CD4-positive, CD25-positive, alpha-beta regulatory T cell (primary cell): ENCODE measurements around the gene HAPLN2. TPM values are rescaled to one million over a fixed set of nuclear protein-coding genes. Genes with fewer than 3 reads are reported as not detected.
"Not testable (repeated sequence)": the region's sequence is repeated elsewhere in the genome, so short reads cannot be mapped to it uniquely, and the experiment has no call there.

Experiments used
- ATAC-seq, 2 donors: fragments of 150-1000 bp; cut with Tn5 transposase; one replicate each; pipeline ENCODE4 v1.10.0; 2021; ENCODE audit warnings: low read depth in 2 of 2, moderate number of reproducible peaks in 2 of 2, moderate library complexity in 1 of 2
- DNase-seq, 3 donors: peaks; one replicate each; pipeline versions ENCODE4 v3.0.0 to v3.0.0-alpha.2; 2012 to 2022; ENCODE audit warnings: mixed read lengths in 1 of 3
- H3K27ac ChIP-seq: one replicate; pipeline ENCODE4 v1.7.0; 2013; ENCODE audit warnings: mild to moderate bottlenecking, low read length; ENCODE audit not compliant: insufficient read depth, poor library complexity, severe bottlenecking
- H3K27me3 ChIP-seq: one replicate; pipeline ENCODE4 v1.7.0; 2013; ENCODE audit warnings: low read length; ENCODE audit not compliant: control insufficient read depth, insufficient read depth
- H3K36me3 ChIP-seq: one replicate; pipeline ENCODE4 v1.7.0; 2013; ENCODE audit warnings: mild to moderate bottlenecking, low read length, moderate library complexity; ENCODE audit not compliant: control insufficient read depth, insufficient read depth
- H3K4me1 ChIP-seq: 2 replicates; pipeline ENCODE4 v1.7.0; 2013; ENCODE audit warnings: mild to moderate bottlenecking, low read length; ENCODE audit not compliant: insufficient read depth, control insufficient read depth, poor library complexity, severe bottlenecking
- H3K4me3 ChIP-seq: one replicate; pipeline ENCODE4 v1.7.0; 2013; ENCODE audit warnings: low read depth, mild to moderate bottlenecking, low read length, moderate library complexity
- H3K9me3 ChIP-seq, 2 experiments: 1 replicate in 1 of 2; 2 replicates in 1 of 2; pipeline ENCODE4 v1.7.0; 2013; ENCODE audit warnings: low read length in 2 of 2, mild to moderate bottlenecking in 1 of 2, moderate library complexity in 1 of 2; ENCODE audit not compliant: control insufficient read depth in 2 of 2
- H3K27ac Mint-ChIP-seq, 3 donors: one replicate each; pipeline ENCODE4 v1.8.0; 2020 to 2022; ENCODE audit warnings: mild to moderate bottlenecking in 3 of 3, mixed read lengths in 3 of 3, moderate library complexity in 2 of 3
- H3K27me3 Mint-ChIP-seq: one replicate; pipeline ENCODE4 v1.8.0; 2022; ENCODE audit warnings: mild to moderate bottlenecking, mixed read lengths
- H3K36me3 Mint-ChIP-seq: one replicate; pipeline ENCODE4 v1.8.0; 2020; ENCODE audit warnings: mixed read lengths
- H3K4me1 Mint-ChIP-seq, 4 donors: one replicate each; pipeline ENCODE4 v1.8.0; 2020 to 2022; ENCODE audit warnings: mixed read lengths in 4 of 4, mild to moderate bottlenecking in 1 of 4
- H3K4me3 Mint-ChIP-seq, 4 donors: one replicate each; pipeline ENCODE4 v1.8.0; 2020 to 2022; ENCODE audit warnings: mild to moderate bottlenecking in 4 of 4, mixed read lengths in 4 of 4, moderate library complexity in 3 of 4
- H3K9me3 Mint-ChIP-seq, 7 donors: one replicate each; pipeline ENCODE4 v1.8.0; 2020 to 2022; ENCODE audit warnings: mixed read lengths in 7 of 7, mild to moderate bottlenecking in 3 of 7, moderate library complexity in 2 of 7
- polyA plus RNA-seq, 4 donors: library from polyadenylated mRNA; unstranded; fragments of 300-500 nt; fragmentation: Illumina TruSeq; gene quantifications; one replicate each; pipeline ENCODE4 v1.2.3, GENCODE V29; 2021
- total RNA-seq: library from RNA; stranded (reverse); gene quantifications from one replicate; pipeline ENCODE4 v1.2.3, GENCODE V29; 2022

Gene HAPLN2
- total and polyA plus RNA-seq, 5 donors from 2014 or later = not detected

- no peaks in the 10 kb centered on the region for H3K9me3 Mint-ChIP-seq
- H3K4me1 Mint-ChIP-seq = peaks cover 4 to 41% (median 28%) of the 10 kb centered on the region in 4 donors
- peak within 1 kb of the TSS; percentile 93 to 99 (median 99) for H3K27ac Mint-ChIP-seq
- peak within 1 kb of the TSS; percentile 84 to 100 (median 99) for H3K4me3 Mint-ChIP-seq
- H3K27me3 ChIP-seq = no peaks in the 10 kb centered on the region
- peaks cover 14% of the 10 kb centered on the region for H3K36me3 Mint-ChIP-seq
- H3K27me3 Mint-ChIP-seq = no peaks in the 10 kb centered on the region
- H3K4me1 ChIP-seq = peaks cover 28% of the 10 kb centered on the region
- H3K27ac ChIP-seq = peak within 1 kb of the TSS; percentile 78
- DNase-seq = peak; percentile 71 to 93 (median 77)
- peaks cover 26% of the 10 kb centered on the region for H3K36me3 ChIP-seq
- H3K9me3 ChIP-seq = no peaks in the 10 kb centered on the region
- ATAC-seq = peak; percentile 82 to 84
- H3K4me3 ChIP-seq = peak within 1 kb of the TSS; percentile 97
Measured at GRCh38 chr1:156601122-156601830, 17.9 kb upstream of the HAPLN2 start, which contains the start of gene GPATCH4. TSS of gene GPATCH4 (minus strand) at chr1:156601479.

GRCh38 chr1:156601892-156602291 lies 17.3 kb upstream of the HAPLN2 start:
- Mint-ChIP-seq H3K27ac (peak overlapping the region; percentile 93 to 99 (median 99)), H3K27me3 (peaks cover 1% of the 10 kb centered on the region), H3K9me3 (no peaks in the 10 kb centered on the region), H3K4me3 (peak overlapping the region; percentile 84 to 100 (median 99)), H3K4me1 (peaks cover 4 to 41% (median 27%) of the 10 kb centered on the region in 4 donors), H3K36me3 (peaks cover 10% of the 10 kb centered on the region)
- peaks cover 28% of the 10 kb centered on the region for H3K4me1 ChIP-seq
- DNase-seq (no peak), ATAC-seq (no peak)
- peak overlapping the region; percentile 97 for H3K4me3 ChIP-seq
- peak overlapping the region; percentile 78 for H3K27ac ChIP-seq
- no peaks in the 10 kb centered on the region for H3K9me3 ChIP-seq
- H3K36me3 ChIP-seq = peaks cover 20% of the 10 kb centered on the region
- no peaks in the 10 kb centered on the region for H3K27me3 ChIP-seq

DNA sequence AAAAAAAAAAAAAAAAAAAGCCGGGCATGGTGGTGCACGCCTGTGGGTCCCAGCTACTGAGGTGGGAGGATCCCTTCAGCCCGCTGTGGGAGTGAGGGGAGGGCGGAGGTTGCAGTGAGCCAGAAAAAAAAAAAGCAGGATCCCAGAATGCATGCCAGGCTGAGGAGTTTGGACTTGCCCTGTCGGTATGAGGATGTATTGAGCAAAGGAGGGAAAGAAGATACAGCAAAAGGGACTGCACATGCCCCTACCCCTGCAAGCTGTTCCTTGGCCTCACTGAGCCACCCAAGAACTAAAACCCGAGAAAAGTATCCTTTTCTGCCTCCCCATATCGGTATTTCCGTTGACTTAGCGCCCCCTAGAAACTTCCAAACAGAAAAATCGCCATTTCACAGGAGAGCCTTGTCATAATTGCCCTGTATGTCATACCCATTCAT lies 16.6 kb upstream of the HAPLN2 start:
- H3K27ac Mint-ChIP-seq = peak overlapping the region in 2 of 3 donors; percentile 51 to 93
- peak in 1 of 3 donors; percentile 46 for DNase-seq
- peak overlapping the region; percentile 19 for H3K4me3 ChIP-seq

DNA sequence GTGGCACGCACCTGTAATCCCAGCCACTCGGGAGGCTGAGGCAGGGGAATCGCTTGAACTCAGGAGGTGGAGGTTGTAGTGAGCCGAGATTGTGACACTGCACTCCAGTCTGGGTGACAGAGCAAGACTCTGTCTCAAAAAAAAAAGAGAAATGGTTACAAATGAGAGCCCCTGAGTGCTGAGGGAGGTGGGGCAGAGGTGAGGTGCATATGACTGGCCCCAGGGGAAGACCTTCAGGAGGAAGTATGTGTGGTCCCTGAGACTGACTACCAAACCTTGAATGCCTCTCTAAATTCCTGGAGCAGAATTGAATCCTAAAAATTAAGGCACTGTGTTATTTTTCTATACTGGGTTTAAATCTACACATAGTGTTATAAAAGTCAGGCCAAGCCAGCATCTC lies 11.9 kb upstream of the HAPLN2 start:
- H3K4me1 Mint-ChIP-seq = peaks cover 6 to 15% (median 13%) of the 10 kb centered on the region in 4 donors
- H3K9me3 Mint-ChIP-seq, H3K27me3 ChIP-seq, H3K4me3 ChIP-seq, DNase-seq, ATAC-seq, H3K9me3 ChIP-seq, H3K4me1 ChIP-seq, H3K36me3 Mint-ChIP-seq, H3K36me3 ChIP-seq, H3K4me3 Mint-ChIP-seq, H3K27ac ChIP-seq, H3K27ac Mint-ChIP-seq: not testable (repeated sequence)
- peaks cover 39% of the 10 kb centered on the region for H3K27me3 Mint-ChIP-seq

More for the DNA sequence above, 16.6 kb upstream of the HAPLN2 start:
- Histone ChIP-seq H3K4me1 (peaks cover 28% of the 10 kb centered on the region), H3K27ac (no peak overlapping the region), H3K9me3 (no peaks in the 10 kb centered on the region), H3K27me3 (no peaks in the 10 kb centered on the region), H3K36me3 (peaks cover 13% of the 10 kb centered on the region)
- peak overlapping the region; percentile 50 to 99 (median 85) for H3K4me3 Mint-ChIP-seq
- H3K27me3 Mint-ChIP-seq = peaks cover 7% of the 10 kb centered on the region
- no peak for ATAC-seq
- H3K36me3 Mint-ChIP-seq = peaks cover 5% of the 10 kb centered on the region
- H3K9me3 Mint-ChIP-seq = no peaks in the 10 kb centered on the region
- H3K4me1 Mint-ChIP-seq = peaks cover 4 to 41% (median 25%) of the 10 kb centered on the region in 4 donors

GRCh38 chr1:156608036-156608674 lies 11.1 kb upstream of the HAPLN2 start:
- H3K9me3 Mint-ChIP-seq = no peaks in the 10 kb centered on the region
- ATAC-seq (peak; percentile 93 to 94), DNase-seq (peak; percentile 53 to 86 (median 77))
- Histone ChIP-seq H3K9me3 (no peaks in the 10 kb centered on the region), H3K27me3 (no peaks in the 10 kb centered on the region), H3K36me3 (no peaks in the 10 kb centered on the region), H3K4me3 (no peak overlapping the region), H3K27ac (no peak overlapping the region), H3K4me1 (peaks cover under 1% of the 10 kb centered on the region)
- peaks cover 2 to 9% (median 9%) of the 10 kb centered on the region in 4 donors for H3K4me1 Mint-ChIP-seq
- no peaks in the 10 kb centered on the region for H3K36me3 Mint-ChIP-seq
- H3K4me3 Mint-ChIP-seq = peak overlapping the region in 1 of 4 donors; percentile 13
- H3K27ac Mint-ChIP-seq = no peak overlapping the region
- peaks cover 44% of the 10 kb centered on the region for H3K27me3 Mint-ChIP-seq

DNA sequence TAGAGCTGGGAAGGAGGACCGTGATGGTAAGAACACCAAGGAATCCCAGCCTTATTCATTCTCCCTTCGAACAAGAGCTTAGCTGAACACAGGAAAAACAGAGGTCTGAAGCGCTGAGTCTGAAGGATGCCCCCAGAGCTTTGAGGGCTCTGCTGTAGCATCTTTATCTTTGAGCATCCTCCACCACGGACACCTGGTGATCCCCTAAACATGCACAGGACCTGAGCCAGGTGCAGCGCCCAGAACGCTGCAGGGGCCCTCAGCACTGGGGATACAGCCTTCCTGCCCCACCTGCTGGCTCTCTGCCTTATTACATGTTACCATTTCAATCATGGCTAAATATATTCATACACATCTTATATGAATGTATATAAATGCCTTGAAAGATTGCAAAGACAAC lies 10.2 kb upstream of the HAPLN2 start:
- Histone ChIP-seq H3K36me3 (no peaks in the 10 kb centered on the region), H3K9me3 (no peaks in the 10 kb centered on the region), H3K27me3 (no peaks in the 10 kb centered on the region), H3K4me1 (no peaks in the 10 kb centered on the region), H3K4me3 (no peak overlapping the region), H3K27ac (no peak overlapping the region)
- ATAC-seq (peak; percentile 70 to 77), DNase-seq (peak; percentile 38 to 72 (median 59))
- no peaks in the 10 kb centered on the region for H3K36me3 Mint-ChIP-seq
- no peak overlapping the region for H3K27ac Mint-ChIP-seq
- H3K27me3 Mint-ChIP-seq = peaks cover 50% of the 10 kb centered on the region
- no peak overlapping the region for H3K4me3 Mint-ChIP-seq
- no peaks in the 10 kb centered on the region for H3K9me3 Mint-ChIP-seq
- peaks cover 2 to 9% (median 9%) of the 10 kb centered on the region in 4 donors for H3K4me1 Mint-ChIP-seq

DNA sequence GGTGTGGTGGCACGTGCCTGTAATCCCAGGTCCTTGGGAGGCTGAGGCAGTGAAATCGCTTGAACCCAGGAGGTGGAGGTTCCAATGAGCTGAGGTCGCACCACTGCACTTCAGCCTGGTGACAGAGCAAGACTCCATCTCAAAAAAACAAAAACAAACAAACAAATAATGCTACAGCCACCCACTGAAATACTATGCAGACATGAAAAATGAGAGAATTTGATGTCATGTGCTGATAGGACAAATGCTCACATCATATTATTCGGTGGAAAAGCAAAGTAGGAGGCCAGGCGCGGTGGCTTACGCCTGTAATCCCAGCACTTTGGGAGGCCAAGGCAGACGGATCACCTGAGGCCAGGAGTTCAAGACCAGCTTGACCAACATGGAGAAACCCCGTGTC lies 9.1 kb upstream of the HAPLN2 start:
- H3K27me3 ChIP-seq, H3K4me1 Mint-ChIP-seq, H3K4me3 ChIP-seq, H3K4me1 ChIP-seq, ATAC-seq, H3K27ac Mint-ChIP-seq, H3K4me3 Mint-ChIP-seq, H3K9me3 Mint-ChIP-seq, DNase-seq, H3K27ac ChIP-seq, H3K36me3 Mint-ChIP-seq, H3K9me3 ChIP-seq, H3K36me3 ChIP-seq: not testable (repeated sequence)
- peaks cover 61% of the 10 kb centered on the region for H3K27me3 Mint-ChIP-seq
